Endothelial cell of umbilical vein (primary cell): ENCODE data around the gene ELL2. TPM values are rescaled to one million over a fixed set of nuclear protein-coding genes. Genes with fewer than 3 reads are reported as not detected.

Source experiments
- BruUV-seq: library from RNA; stranded (reverse); fragments of 400-500 nt; replicated peaks from 2 replicates; lab custom pipeline; 2021; lab: Mats Ljungman, UMichigan
- CTCF ChIA-PET: fragments of 300-600, 350-600 bp; sonication (Branson Sonifier 250); formaldehyde crosslinking; loops from one replicate; lab custom pipeline; 2021; ENCODE audit warnings: antibody characterized with exemption, inconsistent platforms; lab: Charles Lee
- POLR2A ChIA-PET: fragments of 300-600, 350-600 bp; sonication (Branson Sonifier 250); formaldehyde crosslinking; loops from one replicate; lab custom pipeline; 2021; ENCODE audit warnings: antibody characterized with exemption, inconsistent platforms; lab: Charles Lee
- DNase-seq: peaks from one replicate; pipeline ENCODE4 v3.0.0-alpha.2; 2011; ENCODE audit warnings: low read depth, low spot score
- FAIRE-seq: peaks from 2 replicates; lab custom pipeline; 2011; peaks lifted over from hg19 to GRCh38; lab: Jason Lieb, UNC
- H2AFZ ChIP-seq: 2 replicates; pipeline ENCODE4 v1.6.0; 2012; ENCODE audit warnings: low read depth, low read length, control low read depth, inconsistent platforms
- H3K27ac ChIP-seq: 2 replicates; pipeline ENCODE4 v1.5.1; 2011; ENCODE audit warnings: low read depth, mild to moderate bottlenecking, control low read depth, low read length, moderate library complexity; ENCODE audit not compliant: insufficient read depth
- H3K27me3 ChIP-seq, 2 experiments: 2 replicates each; pipeline versions ENCODE4 v1.6.0 to v1.6.1; 2011; ENCODE audit warnings: low read length in 2 of 2, mixed read lengths in 1 of 2; ENCODE audit not compliant: control insufficient read depth in 2 of 2, insufficient read depth in 2 of 2
- H3K36me3 ChIP-seq, 2 experiments: 2 replicates in 1 of 2; 3 replicates in 1 of 2; pipeline ENCODE4 v1.5.1; 2011; ENCODE audit warnings: low read length in 2 of 2, mild to moderate bottlenecking in 1 of 2, moderate library complexity in 1 of 2; ENCODE audit not compliant: control insufficient read depth in 2 of 2, insufficient read depth in 2 of 2; ENCODE audit errors: extremely low read depth in 1 of 2
- H3K4me1 ChIP-seq: 3 replicates; pipeline ENCODE4 v1.5.1; 2011; ENCODE audit warnings: mild to moderate bottlenecking, low read length; ENCODE audit not compliant: control insufficient read depth, insufficient read depth; ENCODE audit errors: extremely low read depth
- H3K4me2 ChIP-seq: 2 replicates; pipeline ENCODE4 v1.6.1; 2011; ENCODE audit warnings: low read length, control low read depth, mixed read lengths; ENCODE audit not compliant: insufficient read depth
- H3K4me3 ChIP-seq, 3 experiments: fragments of 200-600 bp in 1 of 3; sonication (generic), shearing (Covaris generic) in 1 of 3; replicated peaks in 1 of 3; 2 replicates each; pipeline ENCODE4 v1.5.1; 2011 to 2016; ENCODE audit warnings: control low read depth in 3 of 3, low read length in 3 of 3, mild to moderate bottlenecking in 2 of 3, inconsistent platforms in 1 of 3, low read depth in 1 of 3, moderate library complexity in 1 of 3; ENCODE audit not compliant: insufficient read depth in 1 of 3
- H3K79me2 ChIP-seq: 2 replicates; pipeline ENCODE4 v1.6.0; 2012; ENCODE audit warnings: low read length, inconsistent platforms; ENCODE audit not compliant: control insufficient read depth, insufficient read depth
- H3K9ac ChIP-seq: replicated peaks from 2 replicates; pipeline ENCODE3; 2011; ENCODE audit warnings: low read length, control low read depth; ENCODE audit not compliant: insufficient read depth; ENCODE audit errors: extremely low read depth
- H3K9me1 ChIP-seq: replicated peaks from 3 replicates; pipeline ENCODE4 v1.6.0; 2011; ENCODE audit warnings: mild to moderate bottlenecking, low read length; ENCODE audit not compliant: control insufficient read depth, insufficient read depth; ENCODE audit errors: extremely low read depth
- H3K9me3 ChIP-seq: replicated peaks from 2 replicates; pipeline ENCODE4 v1.5.1; 2012; ENCODE audit warnings: low read length, inconsistent platforms; ENCODE audit not compliant: control insufficient read depth, insufficient read depth
- H4K20me1 ChIP-seq: replicated peaks from 2 replicates; pipeline ENCODE3; 2011; ENCODE audit warnings: mild to moderate bottlenecking, low read length; ENCODE audit not compliant: control insufficient read depth, insufficient read depth; ENCODE audit errors: extremely low read depth
- EZH2 ChIP-seq: IDR thresholded peaks from 2 replicates; pipeline ENCODE4 v1.6.1; 2012; ENCODE audit warnings: borderline replicate concordance, low read depth, mild to moderate bottlenecking, moderate library complexity, low read length, inconsistent platforms; ENCODE audit not compliant: severe bottlenecking
- FOS ChIP-seq: IDR thresholded peaks from 2 replicates; pipeline ENCODE4 v1.6.1; 2011; ENCODE audit warnings: mild to moderate bottlenecking, low read length, moderate library complexity, borderline replicate concordance; ENCODE audit not compliant: insufficient read depth
- GATA2 ChIP-seq: IDR thresholded peaks from 2 replicates; pipeline ENCODE4 v1.7.0; 2011; ENCODE audit warnings: low read depth, mild to moderate bottlenecking, moderate library complexity, mixed read lengths, low read length; ENCODE audit not compliant: insufficient read length, insufficient read depth
- JUN ChIP-seq: IDR thresholded peaks from 2 replicates; pipeline ENCODE4 v1.6.1; 2011; ENCODE audit warnings: borderline replicate concordance, low read depth; ENCODE audit not compliant: insufficient read length, insufficient read depth
- MYC ChIP-seq: IDR thresholded peaks from one replicate; pipeline ENCODE4 v1.6.1; 2011; ENCODE audit warnings: mild to moderate bottlenecking, low read depth, low read length
- POLR2A ChIP-seq: IDR thresholded peaks from 2 replicates; pipeline ENCODE4 v1.6.1; 2012; ENCODE audit warnings: low read depth, mild to moderate bottlenecking, control low read depth, low read length
- POLR2AphosphoS5 ChIP-seq: IDR thresholded peaks from 2 replicates; pipeline ENCODE4 v1.6.1; 2012; ENCODE audit warnings: low read depth, mild to moderate bottlenecking, control low read depth, low read length, moderate library complexity; ENCODE audit not compliant: insufficient read depth
- dilution Hi-C: fragments of 300-500 bp; cut with MboI; formaldehyde crosslinking; loops from one replicate; pipeline ENCODE4 v1.15.0; 2019; ENCODE audit warnings: low sequenced_read_pairs; ENCODE audit not compliant: extremely low pct_ligation_motif_present
- intact Hi-C: fragments of 100-400 bp; cut with micrococcal nuclease; formaldehyde crosslinking; loops from one replicate; pipeline ENCODE4 v1.10.0; 2022
- polyA plus RNA-seq, 4 experiments: library from polyadenylated mRNA; depleted of rRNA in 3 of 4; stranded (reverse) in 3 of 4; unstranded in 1 of 4; fragments of >200 nt; gene quantifications; 2 replicates each; pipeline versions ENCODE4 v1.2.1 to v1.2.3, GENCODE V29; 2011 to 2012; ENCODE audit warnings: missing spikeins in 1 of 4
- total RNA-seq: library from RNA; stranded (reverse); gene quantifications from 2 replicates; pipeline ENCODE4 v1.2.3, GENCODE V29; 2021
- TF ChIP-seq, protein P1 (sequence below): IDR thresholded peaks from 2 replicates; pipeline ENCODE4 v1.6.1; 2011; ENCODE audit not compliant: insufficient read depth, insufficient read length
- TF ChIP-seq, protein P2 (sequence below), 2 donors: IDR thresholded peaks; 1 replicate in 1 of 2; 2 replicates in 1 of 2; pipeline ENCODE4 v1.5.1; 2011; ENCODE audit warnings: low read length in 2 of 2, mild to moderate bottlenecking in 2 of 2, moderate library complexity in 2 of 2, control low read depth in 1 of 2, inconsistent platforms in 1 of 2, low read depth in 1 of 2; ENCODE audit not compliant: insufficient read depth in 1 of 2; ENCODE audit errors: extremely low read depth in 1 of 2

The ELL2 gene
- total and polyA plus RNA-seq, 2 donors (not counting 3 experiments of a cell fraction or from before 2014, with no cell fraction given), result 6.8 to 26.0 TPM

DNA sequence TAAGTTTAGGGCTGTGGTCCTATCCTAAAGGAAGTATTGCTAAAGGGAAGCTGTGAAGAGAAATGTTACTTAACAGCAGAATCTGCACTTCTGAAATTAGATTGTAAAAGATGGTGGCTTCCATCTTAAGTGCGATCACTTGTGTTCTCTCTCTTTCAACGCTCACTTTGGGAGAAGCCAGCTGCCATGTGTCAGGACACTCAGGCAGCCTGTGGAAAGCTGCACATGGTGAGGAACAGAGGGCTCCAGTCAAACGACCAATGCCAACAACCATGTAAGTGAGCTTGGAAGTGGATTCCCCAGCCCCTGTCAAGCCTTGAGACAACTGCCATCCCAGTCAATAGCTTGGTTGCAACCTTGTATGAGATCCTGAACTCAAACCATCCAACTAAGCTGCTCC, 87.4 kb downstream of the ELL2 start:
- Histone ChIP-seq H3K9me3 (no peaks in the 10 kb centered on the region), H3K4me1 (peaks cover 18% of the 10 kb centered on the region), H3K9ac (no peak overlapping the region), H3K79me2 (no peaks in the 10 kb centered on the region), H3K4me2 (no peak overlapping the region), H3K9me1 (no peaks in the 10 kb centered on the region), H3K27ac (no peak overlapping the region), H2AFZ (no peak overlapping the region), H3K36me3 (no peaks in the 10 kb centered on the region), H3K4me3 (no peak overlapping the region), H4K20me1 (no peaks in the 10 kb centered on the region), H3K27me3 (no peaks in the 10 kb centered on the region)
- no TSS peak for BruUV-seq
- intact Hi-C loops (no loop called here), dilution Hi-C loops (no loop called here)
- ChIA-PET POLR2A (no interaction called here), CTCF (interaction anchor here (0.5 to 1.4 kb wide), 3 partner anchors 11 to 286 kb away, joined by 3 to 4 read pairs (median 3); no protein-coding TSS in a partner anchor)
- DNase-seq (no peak), FAIRE-seq (no peak)
- TF ChIP-seq POLR2AphosphoS5 (no peak), MYC (no peak), POLR2A (no peak), GATA2 (no peak), FOS (no peak), EZH2 (no peak), JUN (no peak)
- TF ChIP-seq, protein P1, sequence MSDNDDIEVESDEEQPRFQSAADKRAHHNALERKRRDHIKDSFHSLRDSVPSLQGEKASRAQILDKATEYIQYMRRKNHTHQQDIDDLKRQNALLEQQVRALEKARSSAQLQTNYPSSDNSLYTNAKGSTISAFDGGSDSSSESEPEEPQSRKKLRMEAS, result no peak
- TF ChIP-seq, protein P2, sequence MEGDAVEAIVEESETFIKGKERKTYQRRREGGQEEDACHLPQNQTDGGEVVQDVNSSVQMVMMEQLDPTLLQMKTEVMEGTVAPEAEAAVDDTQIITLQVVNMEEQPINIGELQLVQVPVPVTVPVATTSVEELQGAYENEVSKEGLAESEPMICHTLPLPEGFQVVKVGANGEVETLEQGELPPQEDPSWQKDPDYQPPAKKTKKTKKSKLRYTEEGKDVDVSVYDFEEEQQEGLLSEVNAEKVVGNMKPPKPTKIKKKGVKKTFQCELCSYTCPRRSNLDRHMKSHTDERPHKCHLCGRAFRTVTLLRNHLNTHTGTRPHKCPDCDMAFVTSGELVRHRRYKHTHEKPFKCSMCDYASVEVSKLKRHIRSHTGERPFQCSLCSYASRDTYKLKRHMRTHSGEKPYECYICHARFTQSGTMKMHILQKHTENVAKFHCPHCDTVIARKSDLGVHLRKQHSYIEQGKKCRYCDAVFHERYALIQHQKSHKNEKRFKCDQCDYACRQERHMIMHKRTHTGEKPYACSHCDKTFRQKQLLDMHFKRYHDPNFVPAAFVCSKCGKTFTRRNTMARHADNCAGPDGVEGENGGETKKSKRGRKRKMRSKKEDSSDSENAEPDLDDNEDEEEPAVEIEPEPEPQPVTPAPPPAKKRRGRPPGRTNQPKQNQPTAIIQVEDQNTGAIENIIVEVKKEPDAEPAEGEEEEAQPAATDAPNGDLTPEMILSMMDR (IDR thresholded peaks at IDR 0.05; ENCODE audit: extremely low read depth in 1 of 2, insufficient read depth in 1 of 2, low read depth in 1 of 2, low read length in 2 of 2), result no peak
